ENCODE measurements around the gene DNAL4.

DNAL4 gene

GRCh38 chr22:38788021-38788816 is 5.7 kb downstream of the DNAL4 start:
- in situ Hi-C loops (cut with MboI; ENCODE audit: low sequenced_read_pairs) = no loop called here

- in situ Hi-C loops (cut with MboI; ENCODE audit: low sequenced_read_pairs) = no loop called here
These were observed 7.3 kb downstream of the DNAL4 start for GRCh38 chr22:38786631-38787030.

- in situ Hi-C loops (cut with MboI; ENCODE audit: low sequenced_read_pairs) = no loop called here
These were observed 9.1 kb downstream of the DNAL4 start for GRCh38 chr22:38784856-38785255.

GRCh38 chr22:38784035-38784434 is 9.9 kb downstream of the DNAL4 start:
- in situ Hi-C loops (cut with MboI; ENCODE audit: low sequenced_read_pairs) = no loop called here

GRCh38 chr22:38783095-38783615 is 10.8 kb downstream of the DNAL4 start:
- in situ Hi-C loops (cut with MboI; ENCODE audit: low sequenced_read_pairs) = no loop called here

- in situ Hi-C loops (cut with MboI; ENCODE audit: low sequenced_read_pairs) = no loop called here
These were observed 11.4 kb downstream of the DNAL4 start for GRCh38 chr22:38782402-38783094.

GRCh38 chr22:38781033-38781432 is 12.9 kb downstream of the DNAL4 start:
- in situ Hi-C loops (cut with MboI; ENCODE audit: low sequenced_read_pairs) = no loop called here

GRCh38 chr22:38777087-38777671 is 16.8 kb downstream of the DNAL4 start:
- in situ Hi-C loops (cut with MboI; ENCODE audit: low sequenced_read_pairs) = no loop called here

- in situ Hi-C loops (cut with MboI; ENCODE audit: low sequenced_read_pairs) = no loop called here
These were observed 17.9 kb downstream of the DNAL4 start for GRCh38 chr22:38776086-38776485.

- in situ Hi-C loops (cut with MboI; ENCODE audit: low sequenced_read_pairs) = no loop called here
These were observed 18.3 kb downstream of the DNAL4 start for GRCh38 chr22:38775656-38776055.

GRCh38 chr22:38774496-38775166 is 19.3 kb downstream of the DNAL4 start:
- in situ Hi-C loops (cut with MboI; ENCODE audit: low sequenced_read_pairs) = no loop called here

- in situ Hi-C loops (cut with MboI; ENCODE audit: low sequenced_read_pairs) = no loop called here
These were observed 20.5 kb downstream of the DNAL4 start for GRCh38 chr22:38773363-38773946.

- in situ Hi-C loops (cut with MboI; ENCODE audit: low sequenced_read_pairs) = no loop called here
These were observed 21.4 kb downstream of the DNAL4 start for GRCh38 chr22:38772623-38772873.

GRCh38 chr22:38770257-38770949 is 23.5 kb downstream of the DNAL4 start:
- in situ Hi-C loops (cut with MboI; ENCODE audit: low sequenced_read_pairs) = no loop called here

GRCh38 chr22:38768036-38768435 is 25.9 kb downstream of the DNAL4 start:
- in situ Hi-C loops (cut with MboI; ENCODE audit: low sequenced_read_pairs) = no loop called here

GRCh38 chr22:38767313-38767712 is 26.6 kb downstream of the DNAL4 start:
- in situ Hi-C loops (cut with MboI; ENCODE audit: low sequenced_read_pairs) = no loop called here

- in situ Hi-C loops (cut with MboI; ENCODE audit: low sequenced_read_pairs) = no loop called here
These were observed 27.7 kb downstream of the DNAL4 start for GRCh38 chr22:38766076-38766777.

GRCh38 chr22:38762551-38762983 is 31.4 kb downstream of the DNAL4 start:
- in situ Hi-C loops (cut with MboI; ENCODE audit: low sequenced_read_pairs) = no loop called here

- in situ Hi-C loops (cut with MboI; ENCODE audit: low sequenced_read_pairs) = no loop called here
These were observed 32.5 kb downstream of the DNAL4 start for GRCh38 chr22:38761202-38762162.
